Panc1 (cell line): ENCODE data around the gene ATP11B.

Experiments used
- POLR2AphosphoS5 ChIP-seq: IDR thresholded peaks from 2 replicates; pipeline ENCODE4 v1.6.1; 2012; ENCODE audit warnings: mild to moderate bottlenecking, low read depth, low read length, moderate library complexity
- TCF7L2 ChIP-seq: IDR thresholded peaks from 2 replicates; pipeline ENCODE4 v1.6.1; 2011; ENCODE audit warnings: mild to moderate bottlenecking, low read depth, low read length, inconsistent platforms
- TF ChIP-seq, protein P1 (sequence below): fragments of 450-650 bp; IDR thresholded peaks from 2 replicates; pipeline ENCODE4 v1.5.1; 2017; ENCODE audit warnings: mild to moderate bottlenecking
- TF ChIP-seq, protein P2 (sequence below), 2 experiments: IDR thresholded peaks; 2 replicates each; pipeline ENCODE4 v1.6.1; 2011 to 2012; ENCODE audit warnings: low read depth in 2 of 2, control low read depth in 1 of 2, low read length in 1 of 2, mild to moderate bottlenecking in 1 of 2, moderate library complexity in 1 of 2; ENCODE audit not compliant: insufficient read depth in 1 of 2

DNA sequence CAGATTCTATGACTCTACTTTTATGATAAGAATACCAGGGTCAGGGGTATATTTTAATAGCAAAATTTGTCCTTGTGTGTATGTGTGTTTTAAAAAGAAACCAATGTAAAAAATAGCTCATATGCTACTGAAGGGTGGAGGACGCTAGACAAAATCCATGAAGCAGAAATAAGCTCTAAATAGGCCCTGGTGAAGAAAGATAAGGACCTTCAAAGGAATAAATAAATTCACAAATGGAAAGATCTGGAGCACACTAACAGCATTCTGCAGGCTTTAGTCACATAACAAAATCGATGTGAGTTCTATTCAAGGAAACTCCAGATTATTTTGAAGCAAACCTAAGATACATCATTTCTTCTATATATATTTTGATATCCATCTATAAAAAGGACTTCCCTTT lies 27.2 kb upstream of the ATP11B start:
- TF ChIP-seq, protein P1, sequence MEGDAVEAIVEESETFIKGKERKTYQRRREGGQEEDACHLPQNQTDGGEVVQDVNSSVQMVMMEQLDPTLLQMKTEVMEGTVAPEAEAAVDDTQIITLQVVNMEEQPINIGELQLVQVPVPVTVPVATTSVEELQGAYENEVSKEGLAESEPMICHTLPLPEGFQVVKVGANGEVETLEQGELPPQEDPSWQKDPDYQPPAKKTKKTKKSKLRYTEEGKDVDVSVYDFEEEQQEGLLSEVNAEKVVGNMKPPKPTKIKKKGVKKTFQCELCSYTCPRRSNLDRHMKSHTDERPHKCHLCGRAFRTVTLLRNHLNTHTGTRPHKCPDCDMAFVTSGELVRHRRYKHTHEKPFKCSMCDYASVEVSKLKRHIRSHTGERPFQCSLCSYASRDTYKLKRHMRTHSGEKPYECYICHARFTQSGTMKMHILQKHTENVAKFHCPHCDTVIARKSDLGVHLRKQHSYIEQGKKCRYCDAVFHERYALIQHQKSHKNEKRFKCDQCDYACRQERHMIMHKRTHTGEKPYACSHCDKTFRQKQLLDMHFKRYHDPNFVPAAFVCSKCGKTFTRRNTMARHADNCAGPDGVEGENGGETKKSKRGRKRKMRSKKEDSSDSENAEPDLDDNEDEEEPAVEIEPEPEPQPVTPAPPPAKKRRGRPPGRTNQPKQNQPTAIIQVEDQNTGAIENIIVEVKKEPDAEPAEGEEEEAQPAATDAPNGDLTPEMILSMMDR: no peak
- TF ChIP-seq POLR2AphosphoS5: no peak
- TF ChIP-seq, protein P2, sequence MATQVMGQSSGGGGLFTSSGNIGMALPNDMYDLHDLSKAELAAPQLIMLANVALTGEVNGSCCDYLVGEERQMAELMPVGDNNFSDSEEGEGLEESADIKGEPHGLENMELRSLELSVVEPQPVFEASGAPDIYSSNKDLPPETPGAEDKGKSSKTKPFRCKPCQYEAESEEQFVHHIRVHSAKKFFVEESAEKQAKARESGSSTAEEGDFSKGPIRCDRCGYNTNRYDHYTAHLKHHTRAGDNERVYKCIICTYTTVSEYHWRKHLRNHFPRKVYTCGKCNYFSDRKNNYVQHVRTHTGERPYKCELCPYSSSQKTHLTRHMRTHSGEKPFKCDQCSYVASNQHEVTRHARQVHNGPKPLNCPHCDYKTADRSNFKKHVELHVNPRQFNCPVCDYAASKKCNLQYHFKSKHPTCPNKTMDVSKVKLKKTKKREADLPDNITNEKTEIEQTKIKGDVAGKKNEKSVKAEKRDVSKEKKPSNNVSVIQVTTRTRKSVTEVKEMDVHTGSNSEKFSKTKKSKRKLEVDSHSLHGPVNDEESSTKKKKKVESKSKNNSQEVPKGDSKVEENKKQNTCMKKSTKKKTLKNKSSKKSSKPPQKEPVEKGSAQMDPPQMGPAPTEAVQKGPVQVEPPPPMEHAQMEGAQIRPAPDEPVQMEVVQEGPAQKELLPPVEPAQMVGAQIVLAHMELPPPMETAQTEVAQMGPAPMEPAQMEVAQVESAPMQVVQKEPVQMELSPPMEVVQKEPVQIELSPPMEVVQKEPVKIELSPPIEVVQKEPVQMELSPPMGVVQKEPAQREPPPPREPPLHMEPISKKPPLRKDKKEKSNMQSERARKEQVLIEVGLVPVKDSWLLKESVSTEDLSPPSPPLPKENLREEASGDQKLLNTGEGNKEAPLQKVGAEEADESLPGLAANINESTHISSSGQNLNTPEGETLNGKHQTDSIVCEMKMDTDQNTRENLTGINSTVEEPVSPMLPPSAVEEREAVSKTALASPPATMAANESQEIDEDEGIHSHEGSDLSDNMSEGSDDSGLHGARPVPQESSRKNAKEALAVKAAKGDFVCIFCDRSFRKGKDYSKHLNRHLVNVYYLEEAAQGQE (IDR thresholded peaks at IDR 0.05; ENCODE audit: insufficient read depth in 1 of 2, low read depth in 2 of 2, low read length in 1 of 2): no peak
- no peak for TF ChIP-seq TCF7L2
